HG02623 (cell line): Measurements from ENCODE around the gene UBE2J1.
A peak's percentile ranks its signal among the peaks of the same experiment; 100 is the strongest.
"Not testable (repeated sequence)": the region's sequence is repeated elsewhere in the genome, so short reads cannot be mapped to it uniquely, and the experiment has no call there.

ENCODE experiments used
- ATAC-seq: cut with Tn5 transposase; IDR thresholded peaks from one replicate; pipeline ENCODE4 v1.9.1; 2021; ENCODE audit warnings: moderate library complexity; ENCODE audit not compliant: unreplicated experiment

The UBE2J1 gene

DNA sequence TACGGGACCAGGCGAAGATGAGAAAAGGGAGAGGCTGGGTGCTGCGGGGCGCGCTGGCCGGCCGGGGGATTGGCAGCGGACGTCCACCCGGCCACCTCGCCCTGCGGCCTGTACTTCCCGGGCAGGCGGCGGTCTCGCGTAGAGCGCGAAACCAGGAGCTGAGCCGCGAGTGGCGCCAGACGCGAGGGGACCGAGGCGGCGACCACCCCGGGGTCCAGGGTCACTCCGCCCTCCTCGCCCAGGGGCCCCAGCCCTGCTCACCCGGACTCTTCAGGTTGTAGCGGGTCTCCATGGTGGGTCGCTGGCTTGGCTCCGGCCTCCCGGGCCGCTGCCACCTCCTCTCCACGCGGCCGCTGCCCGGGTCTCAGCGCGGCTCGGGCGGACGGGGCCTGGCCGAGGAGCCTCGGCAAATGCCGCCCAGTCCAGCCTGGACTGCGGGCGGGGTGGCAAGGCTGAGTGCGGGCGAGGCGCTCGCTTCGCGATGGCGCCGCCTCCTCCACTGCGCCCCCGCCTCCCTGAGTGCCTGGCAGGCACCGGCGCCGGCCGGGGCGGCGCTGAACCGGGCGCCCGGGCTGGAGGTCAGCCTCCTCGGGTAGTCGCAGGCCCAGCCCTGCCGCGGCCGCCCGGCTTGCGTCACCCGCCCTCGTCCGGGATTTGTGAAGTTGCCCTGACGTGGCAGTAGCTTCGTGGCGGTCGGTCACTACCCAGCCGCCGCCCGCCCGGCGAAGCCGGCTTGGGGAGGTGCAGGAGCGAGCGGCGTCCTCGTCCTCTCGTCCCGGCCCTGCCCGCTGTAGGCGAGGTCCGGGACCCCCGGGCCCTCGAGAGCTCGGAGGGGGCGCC lies at the start of gene UBE2J1:
TSS of gene UBE2J1 (minus strand) at position 445 of the 840 bp plus-strand sequence. CDS start at position 292, 153 bp downstream.
- ATAC-seq, result peak; percentile 36

DNA sequence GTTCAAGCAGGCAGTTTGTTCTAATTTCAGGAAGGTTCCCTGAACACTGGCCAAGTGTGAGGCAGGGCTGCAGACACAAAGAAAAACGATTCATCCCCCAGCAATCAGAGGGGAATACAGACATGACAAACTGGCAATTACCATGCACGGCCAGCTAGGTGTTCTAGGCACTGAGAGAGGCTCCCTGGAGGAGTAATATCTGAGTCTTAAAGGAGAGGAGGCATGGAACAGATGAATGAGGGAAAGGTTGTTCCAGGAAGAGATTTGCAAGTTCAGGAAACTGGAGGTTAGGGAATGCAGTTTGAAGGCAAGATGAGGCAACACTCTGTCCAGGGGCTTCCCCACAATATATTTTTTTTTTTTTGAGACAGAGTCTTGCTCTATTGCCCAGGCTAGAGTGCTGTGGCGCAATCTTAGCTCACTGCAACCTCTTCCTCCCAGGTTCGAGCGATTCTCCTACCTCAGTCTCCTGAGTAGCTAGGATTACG lies 48.4 kb upstream of the UBE2J1 start:
- ATAC-seq, result no peak

DNA sequence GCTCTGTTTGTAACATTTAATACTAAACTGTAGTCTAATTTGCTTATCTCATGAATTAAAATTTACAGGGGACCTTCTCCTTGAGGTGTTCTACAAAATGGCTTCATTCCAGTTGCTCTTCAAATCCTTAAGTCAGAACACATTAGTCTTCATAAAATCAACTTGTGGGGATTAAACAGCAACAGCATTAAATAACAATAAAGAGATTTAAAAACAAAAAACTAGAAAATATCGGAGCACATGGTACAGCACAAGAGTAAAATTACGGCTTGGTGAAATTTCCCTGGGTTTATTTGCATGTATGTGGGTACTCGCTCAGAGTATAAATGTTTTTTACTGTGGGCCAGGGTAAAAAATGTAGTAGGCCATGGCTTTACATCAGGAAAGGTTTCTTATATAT lies 47.5 kb upstream of the UBE2J1 start:
- no peak for ATAC-seq

GRCh38 chr6:89398762-89399525 lies 46.4 kb upstream of the UBE2J1 start:
- no peak for ATAC-seq

DNA sequence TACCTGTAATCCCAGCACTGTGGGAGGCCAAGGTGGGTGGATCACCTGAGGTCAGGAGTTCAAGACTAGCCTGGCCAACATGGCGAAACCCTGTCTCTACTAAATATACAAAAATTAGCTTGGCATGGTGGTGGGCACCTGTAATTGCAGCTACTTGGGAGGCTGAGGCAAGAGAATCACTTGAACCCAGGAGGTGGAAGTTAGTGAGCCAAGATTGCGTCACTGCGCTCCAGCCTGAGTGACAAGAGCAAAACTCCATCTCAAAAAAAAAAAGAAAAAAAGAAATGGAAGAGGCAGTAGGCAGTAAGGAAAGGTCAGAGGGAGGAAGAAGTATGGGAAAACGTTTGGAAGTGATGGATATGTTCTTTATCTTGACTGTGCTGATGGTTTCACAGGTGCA lies 45.4 kb upstream of the UBE2J1 start:
- not testable (repeated sequence) for ATAC-seq

GRCh38 chr6:89393659-89394058 lies 41.1 kb upstream of the UBE2J1 start:
- ATAC-seq, result no peak

- no peak for ATAC-seq
These were observed 40.3 kb upstream of the UBE2J1 start for GRCh38 chr6:89392823-89393222.

DNA sequence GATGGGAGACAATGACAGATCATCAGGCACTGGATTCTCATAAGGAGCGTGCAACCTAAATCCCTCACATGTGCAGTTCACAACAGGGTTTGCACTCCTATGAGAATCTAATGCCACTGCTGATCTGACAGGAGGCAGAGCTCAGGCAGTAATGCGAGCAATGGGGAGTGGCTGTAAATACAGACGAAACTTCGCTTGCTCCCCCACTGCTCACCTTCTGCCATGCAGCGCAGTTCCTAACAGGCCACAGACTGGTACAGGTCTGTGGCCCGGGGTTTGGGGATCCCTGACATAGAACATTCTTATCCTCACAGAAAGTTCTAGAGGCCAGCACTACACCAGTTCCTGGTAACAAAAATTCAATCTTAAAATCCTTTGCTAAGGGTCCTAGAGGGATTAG lies 36.3 kb upstream of the UBE2J1 start:
- no peak for ATAC-seq

GRCh38 chr6:89387516-89388201 lies 35.1 kb upstream of the UBE2J1 start:
- ATAC-seq, result peak; percentile 92

DNA sequence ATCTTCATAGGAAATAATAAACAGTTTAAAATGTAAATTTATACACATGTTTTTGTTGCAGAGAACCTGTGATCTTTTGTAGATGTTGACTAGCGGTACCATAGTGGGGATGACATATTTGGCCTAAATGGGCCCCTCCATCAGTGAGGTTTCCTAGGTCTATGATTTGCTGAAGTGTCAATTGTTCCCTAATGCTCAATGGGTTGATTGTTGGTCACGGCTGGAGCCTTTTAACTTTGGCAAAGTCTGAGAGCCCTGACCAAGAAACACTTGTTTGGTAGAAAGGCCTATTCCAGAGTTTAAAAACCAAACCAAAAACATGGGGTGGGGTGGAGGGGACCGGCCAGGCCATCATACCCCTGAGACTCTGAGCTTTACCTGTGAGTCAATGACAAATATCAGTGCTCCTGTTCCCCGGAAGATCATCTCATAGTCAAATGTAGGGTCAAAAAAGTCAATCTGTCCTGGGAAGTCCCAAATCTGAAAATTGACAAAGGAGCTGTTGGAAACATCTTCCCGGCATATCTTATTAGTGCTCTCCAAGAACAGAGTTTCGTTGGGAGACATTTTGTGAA lies 34.5 kb upstream of the UBE2J1 start:
- peak; percentile 25 for ATAC-seq

DNA sequence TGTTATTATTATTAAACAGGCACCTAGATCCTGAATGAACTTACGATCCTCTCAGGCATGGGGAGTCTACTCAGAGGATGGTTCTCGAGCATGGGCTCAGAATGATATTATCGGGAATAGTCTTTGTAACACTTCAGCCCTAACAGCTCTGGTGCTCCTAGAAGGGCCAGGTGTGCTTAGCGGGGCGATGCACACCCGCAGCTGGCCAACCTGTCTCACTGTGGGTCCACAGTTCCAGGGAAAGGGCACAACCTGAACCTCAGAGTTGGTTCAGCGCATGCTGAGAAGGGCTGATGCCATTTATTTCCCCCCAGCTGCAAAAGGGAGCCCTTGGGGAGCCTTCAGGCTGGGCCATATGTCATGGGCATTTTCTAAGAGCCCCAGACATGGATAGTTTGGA lies 33.3 kb upstream of the UBE2J1 start:
- no peak for ATAC-seq

- ATAC-seq, result peak; percentile 33
These were observed 32.7 kb upstream of the UBE2J1 start for GRCh38 chr6:89385156-89385667.

- no peak for ATAC-seq
These were observed 28.5 kb upstream of the UBE2J1 start for GRCh38 chr6:89381031-89381430.

GRCh38 chr6:89379281-89379680 lies 26.8 kb upstream of the UBE2J1 start:
- ATAC-seq, result no peak

DNA sequence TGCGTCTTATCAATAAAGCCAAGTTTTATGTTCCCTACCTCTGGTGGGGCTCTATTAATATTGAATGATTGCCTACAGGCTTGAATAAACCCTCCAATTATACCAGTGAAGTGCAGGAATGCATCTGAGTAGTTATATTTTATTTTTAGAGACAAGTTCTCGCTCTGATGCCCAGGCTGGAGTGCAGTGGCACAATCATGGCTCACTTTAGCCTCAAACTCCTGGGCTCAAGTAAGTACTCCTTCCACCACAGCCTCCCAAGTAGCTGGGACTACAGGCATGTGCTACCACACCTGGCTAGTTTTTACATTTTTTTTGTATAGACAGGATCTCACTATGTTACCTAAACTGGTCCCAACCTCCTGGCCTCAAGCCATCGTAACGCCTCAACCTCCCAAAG lies 26.1 kb upstream of the UBE2J1 start:
- no peak for ATAC-seq

DNA sequence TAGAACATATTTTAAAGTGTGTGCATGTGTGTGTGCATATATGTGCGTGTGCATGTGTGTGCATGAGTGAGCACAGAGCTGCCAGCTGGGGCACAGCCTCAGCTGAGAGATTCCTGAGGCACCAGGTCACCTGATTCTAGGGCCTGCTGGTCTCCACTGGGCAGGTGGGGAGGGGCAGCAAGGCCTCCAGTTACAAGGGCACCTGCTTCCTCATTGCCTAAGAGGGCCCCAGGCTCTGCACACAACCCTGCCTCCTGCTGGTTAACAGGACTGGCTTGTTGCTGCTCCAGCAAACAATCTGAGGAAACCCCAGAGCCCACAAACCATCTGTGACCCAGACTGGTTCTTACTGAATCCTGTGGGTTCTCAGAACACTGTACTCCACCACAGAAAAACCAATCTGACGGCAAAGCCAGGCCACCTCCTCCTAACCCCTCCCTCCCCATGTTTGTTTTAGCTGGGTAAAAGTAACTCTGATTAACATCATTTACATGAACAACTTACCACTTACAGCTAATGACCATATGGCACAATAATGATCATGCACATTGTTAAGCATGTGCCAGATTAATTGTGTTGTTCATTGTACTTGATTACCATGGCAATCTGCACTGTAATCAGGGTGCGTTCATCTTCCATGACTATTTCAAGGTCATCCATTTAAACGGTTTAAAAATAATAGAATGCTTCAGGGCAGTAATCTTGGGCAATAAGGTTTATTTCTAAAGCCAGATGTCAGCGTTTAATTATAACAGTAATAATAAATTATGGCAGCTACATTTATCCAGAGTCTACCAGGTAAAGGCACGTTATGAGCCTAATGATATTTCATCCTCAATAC lies 23.1 kb upstream of the UBE2J1 start:
- peak; percentile 78 for ATAC-seq

- peak; percentile 40 for ATAC-seq
These were observed 20.0 kb upstream of the UBE2J1 start for GRCh38 chr6:89372506-89372901.

DNA sequence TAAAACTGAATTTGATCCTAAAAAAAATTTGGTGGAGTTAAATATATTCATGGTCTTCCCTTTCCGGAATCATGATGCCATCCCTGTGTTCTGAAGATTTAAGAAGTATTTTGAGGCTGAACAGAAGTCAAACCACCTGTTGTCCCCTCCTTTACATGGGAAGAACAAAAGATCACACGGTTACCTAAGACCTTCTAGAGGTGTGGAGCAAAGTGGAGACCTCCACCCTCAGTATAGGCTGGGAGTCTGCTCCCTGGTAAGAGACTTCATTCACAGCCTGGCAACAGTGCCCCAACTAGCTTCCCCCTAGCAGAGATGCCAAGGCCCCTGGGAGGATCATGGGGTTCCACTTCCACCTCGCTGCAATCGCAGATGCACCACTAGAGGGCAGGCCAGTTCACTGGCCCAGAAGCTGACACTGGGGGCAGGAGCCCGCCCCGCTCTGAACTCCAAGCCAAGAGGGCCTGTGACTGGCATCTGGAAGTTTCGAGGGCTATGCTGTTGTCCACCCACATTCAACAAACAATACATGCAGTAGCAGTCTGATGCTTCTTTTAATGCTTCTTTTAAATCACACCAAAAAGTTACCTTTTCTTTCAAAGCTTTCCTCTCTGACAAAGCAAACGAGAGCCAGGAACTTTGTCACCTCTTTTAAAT lies 19.5 kb upstream of the UBE2J1 start:
- peak; percentile 56 for ATAC-seq

- ATAC-seq, result no peak
These were observed 16.5 kb upstream of the UBE2J1 start for GRCh38 chr6:89368999-89369398.
